GM23338 (cell line): ENCODE data around the gene RPP38. TPM values are rescaled to one million over a fixed set of nuclear protein-coding genes. Genes with fewer than 3 reads are reported as not detected.

Experiments used
- ATAC-seq: fragments of 200-7000 bp; cut with Tn5 transposase; 3 replicates; pipeline ENCODE4 v1.9.1; 2020
- DNase-seq: peaks from one replicate; pipeline ENCODE4 v3.0.0-alpha.2; 2015; ENCODE audit warnings: low spot score
- H2AFZ ChIP-seq: fragments of 200-600 bp; sonication (generic); 2 replicates; pipeline ENCODE4 v1.8.0; 2016; ENCODE audit warnings: antibody characterized with exemption, mild to moderate bottlenecking, moderate library complexity
- H3F3A ChIP-seq: fragments of 200-600 bp; sonication (generic); replicated peaks from 2 replicates; pipeline ENCODE4 v1.8.0; 2017; ENCODE audit warnings: antibody characterized with exemption, mixed run types, low read depth
- H3K27ac ChIP-seq: fragments of 200-600 bp; sonication (generic); 2 replicates; pipeline ENCODE4 v1.6.1; 2016; ENCODE audit warnings: low read depth
- H3K27me3 ChIP-seq: fragments of 200-600 bp; sonication (generic); 2 replicates; pipeline ENCODE4 v1.8.0; 2016; ENCODE audit warnings: mild to moderate bottlenecking, mixed run types, moderate library complexity; ENCODE audit not compliant: insufficient read depth
- H3K36me3 ChIP-seq: fragments of 200-600 bp; sonication (generic); 2 replicates; pipeline ENCODE4 v1.8.0; 2016; ENCODE audit warnings: mild to moderate bottlenecking; ENCODE audit not compliant: insufficient read depth
- H3K4me1 ChIP-seq: fragments of 200-600 bp; sonication (generic); 2 replicates; pipeline ENCODE4 v1.8.0; 2016; ENCODE audit warnings: mild to moderate bottlenecking, moderate library complexity; ENCODE audit not compliant: insufficient read depth
- H3K4me2 ChIP-seq: fragments of 200-600 bp; sonication (generic); 2 replicates; pipeline ENCODE4 v1.7.1; 2017; ENCODE audit warnings: mixed run types
- H3K4me3 ChIP-seq: fragments of 200-600 bp; sonication (generic); 2 replicates; pipeline ENCODE4 v1.6.1; 2016; ENCODE audit warnings: mixed run types
- H3K79me2 ChIP-seq: fragments of 200-600 bp; sonication (generic); replicated peaks from 2 replicates; pipeline ENCODE4 v1.8.0; 2017; ENCODE audit warnings: mild to moderate bottlenecking; ENCODE audit not compliant: insufficient read depth
- H3K9me2 ChIP-seq: fragments of 200-600 bp; sonication (generic); 2 replicates; pipeline ENCODE4 v1.8.0; 2017; ENCODE audit not compliant: insufficient read depth
- H4K20me1 ChIP-seq: fragments of 200-600 bp; sonication (generic); replicated peaks from 2 replicates; pipeline ENCODE4 v1.8.0; 2017; ENCODE audit warnings: mild to moderate bottlenecking; ENCODE audit not compliant: insufficient read depth
- H3K27ac Mint-ChIP-seq: 2 replicates; pipeline ENCODE4 v1.8.0; 2020; ENCODE audit warnings: inconsistent platforms, mild to moderate bottlenecking, moderate library complexity, mixed read lengths
- H3K27me3 Mint-ChIP-seq: 3 replicates; pipeline ENCODE4 v1.8.0; 2022; ENCODE audit warnings: low read depth, mild to moderate bottlenecking, moderate library complexity, mixed read lengths, inconsistent platforms; ENCODE audit not compliant: insufficient read depth, poor library complexity
- H3K36me3 Mint-ChIP-seq: 3 replicates; pipeline ENCODE4 v1.8.0; 2021; ENCODE audit warnings: low read depth, mild to moderate bottlenecking, inconsistent platforms, moderate library complexity, mixed read lengths
- H3K4me1 Mint-ChIP-seq: 3 replicates; pipeline ENCODE4 v1.8.0; 2020; ENCODE audit warnings: mild to moderate bottlenecking, inconsistent platforms, mixed read lengths
- H3K4me3 Mint-ChIP-seq: 3 replicates; pipeline ENCODE4 v1.8.0; 2021; ENCODE audit warnings: moderate library complexity, mild to moderate bottlenecking, inconsistent platforms, mixed read lengths
- H3K9me3 Mint-ChIP-seq: 3 replicates; pipeline ENCODE4 v1.8.0; 2020; ENCODE audit warnings: moderate library complexity, mild to moderate bottlenecking, inconsistent platforms, mixed read lengths
- CREB1 ChIP-seq: fragments of 250-450 bp; sonication (Bioruptor Pico); IDR thresholded peaks from 2 replicates; pipeline ENCODE4 v1.5.0; 2020; ENCODE audit warnings: low read depth, mild to moderate bottlenecking, moderate library complexity
- CTCF ChIP-seq, 2 experiments: fragments of 200-600 bp in 1 of 2; sonication (generic) in 1 of 2; conservative IDR thresholded peaks; 2 replicates each; pipeline versions ENCODE4 v1.5.1 to v1.6.1; 2016 to 2017; ENCODE audit warnings: antibody characterized with exemption in 2 of 2, low read depth in 2 of 2, mild to moderate bottlenecking in 2 of 2, moderate library complexity in 1 of 2
- EZH2 ChIP-seq: fragments of 200-600 bp; sonication (generic); IDR thresholded peaks from one replicate; pipeline ENCODE4 v1.8.0; 2017; ENCODE audit warnings: antibody characterized with exemption, mild to moderate bottlenecking, low read depth; ENCODE audit not compliant: unreplicated experiment
- EZH2phosphoT487 ChIP-seq: fragments of 200-600 bp; sonication (generic); IDR thresholded peaks from one replicate; pipeline ENCODE4 v1.8.1; 2018; ENCODE audit warnings: antibody characterized with exemption; ENCODE audit not compliant: unreplicated experiment
- JUNB ChIP-seq: IDR thresholded peaks from one replicate; pipeline ENCODE4 v1.6.1; 2016; ENCODE audit warnings: antibody characterized with exemption; ENCODE audit not compliant: unreplicated experiment
- NANOG ChIP-seq: IDR thresholded peaks from 2 replicates; pipeline ENCODE4 v1.6.1; 2016; ENCODE audit warnings: antibody characterized with exemption, borderline replicate concordance
- POLR2AphosphoS5 ChIP-seq: IDR thresholded peaks from 2 replicates; pipeline ENCODE4 v1.6.1; 2016; ENCODE audit warnings: antibody characterized with exemption, low read depth
- STAT1 ChIP-seq: IDR thresholded peaks from one replicate; pipeline ENCODE4 v1.6.1; 2016; ENCODE audit warnings: antibody characterized with exemption; ENCODE audit not compliant: unreplicated experiment
- ZNF114 ChIP-seq: fragments of 250-450 bp; sonication (Bioruptor Pico); IDR thresholded peaks from 2 replicates; pipeline ENCODE4 v1.5.0; 2020; ENCODE audit warnings: mild to moderate bottlenecking, moderate library complexity
- ZNF331 ChIP-seq: fragments of 250-450 bp; sonication (Bioruptor Pico); IDR thresholded peaks from 2 replicates; pipeline ENCODE4 v1.5.0; 2020; ENCODE audit warnings: low read depth, mild to moderate bottlenecking, moderate library complexity
- ZNF462 ChIP-seq: fragments of 250-450 bp; sonication (Bioruptor Pico); IDR thresholded peaks from 2 replicates; pipeline ENCODE4 v1.5.0; 2020; ENCODE audit warnings: mild to moderate bottlenecking, moderate library complexity
- polyA plus RNA-seq: library from polyadenylated mRNA; unstranded; fragments of >200 nt; fragmentation: Nextera tagmentation; extraction: Ambion mirVana; gene quantifications from 2 replicates; pipeline ENCODE4 v1.2.1, GENCODE V29; 2016
- total RNA-seq: library from RNA; depleted of rRNA; stranded (reverse); fragments of >200 nt; shearing (Covaris generic); gene quantifications from 2 replicates; pipeline ENCODE4 v1.2.3, GENCODE V29; 2014
- TF ChIP-seq, protein P1 (sequence below): IDR thresholded peaks from one replicate; pipeline ENCODE4 v1.6.1; 2018; ENCODE audit warnings: antibody characterized with exemption; ENCODE audit not compliant: unreplicated experiment
- TF ChIP-seq, protein P2 (sequence below): IDR thresholded peaks from 2 replicates; pipeline ENCODE4 v1.6.1; 2016; ENCODE audit warnings: antibody characterized with exemption

The RPP38 gene
- total and polyA plus RNA-seq, 2 experiments from 2014 or later, result 20.1 to 50.7 TPM

- Mint-ChIP-seq H3K4me1 (peaks cover 3% of the 10 kb centered on the region; the same call in 1 of the 3 replicates), H3K9me3 (no peaks in the 10 kb centered on the region), H3K27ac (no peak overlapping the region), H3K27me3 (peaks cover 4% of the 10 kb centered on the region), H3K4me3 (no peak overlapping the region), H3K36me3 (no peaks in the 10 kb centered on the region; the same call in 2 of the 3 replicates)
- DNase-seq (no peak), ATAC-seq (no peak)
- TF ChIP-seq, protein P1, sequence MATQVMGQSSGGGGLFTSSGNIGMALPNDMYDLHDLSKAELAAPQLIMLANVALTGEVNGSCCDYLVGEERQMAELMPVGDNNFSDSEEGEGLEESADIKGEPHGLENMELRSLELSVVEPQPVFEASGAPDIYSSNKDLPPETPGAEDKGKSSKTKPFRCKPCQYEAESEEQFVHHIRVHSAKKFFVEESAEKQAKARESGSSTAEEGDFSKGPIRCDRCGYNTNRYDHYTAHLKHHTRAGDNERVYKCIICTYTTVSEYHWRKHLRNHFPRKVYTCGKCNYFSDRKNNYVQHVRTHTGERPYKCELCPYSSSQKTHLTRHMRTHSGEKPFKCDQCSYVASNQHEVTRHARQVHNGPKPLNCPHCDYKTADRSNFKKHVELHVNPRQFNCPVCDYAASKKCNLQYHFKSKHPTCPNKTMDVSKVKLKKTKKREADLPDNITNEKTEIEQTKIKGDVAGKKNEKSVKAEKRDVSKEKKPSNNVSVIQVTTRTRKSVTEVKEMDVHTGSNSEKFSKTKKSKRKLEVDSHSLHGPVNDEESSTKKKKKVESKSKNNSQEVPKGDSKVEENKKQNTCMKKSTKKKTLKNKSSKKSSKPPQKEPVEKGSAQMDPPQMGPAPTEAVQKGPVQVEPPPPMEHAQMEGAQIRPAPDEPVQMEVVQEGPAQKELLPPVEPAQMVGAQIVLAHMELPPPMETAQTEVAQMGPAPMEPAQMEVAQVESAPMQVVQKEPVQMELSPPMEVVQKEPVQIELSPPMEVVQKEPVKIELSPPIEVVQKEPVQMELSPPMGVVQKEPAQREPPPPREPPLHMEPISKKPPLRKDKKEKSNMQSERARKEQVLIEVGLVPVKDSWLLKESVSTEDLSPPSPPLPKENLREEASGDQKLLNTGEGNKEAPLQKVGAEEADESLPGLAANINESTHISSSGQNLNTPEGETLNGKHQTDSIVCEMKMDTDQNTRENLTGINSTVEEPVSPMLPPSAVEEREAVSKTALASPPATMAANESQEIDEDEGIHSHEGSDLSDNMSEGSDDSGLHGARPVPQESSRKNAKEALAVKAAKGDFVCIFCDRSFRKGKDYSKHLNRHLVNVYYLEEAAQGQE, result no peak
- TF ChIP-seq STAT1 (no peak), POLR2AphosphoS5 (no peak), CTCF (conservative IDR thresholded peaks at IDR 0.05; ENCODE audit: low read depth in 2 of 2) (no peak), EZH2 (no peak), EZH2phosphoT487 (no peak), ZNF462 (CRISPR knock-in tag) (no peak), ZNF331 (CRISPR knock-in tag) (no peak), ZNF114 (CRISPR knock-in tag) (no peak), CREB1 (no peak), NANOG (no peak), JUNB (no peak)
- TF ChIP-seq, protein P2, sequence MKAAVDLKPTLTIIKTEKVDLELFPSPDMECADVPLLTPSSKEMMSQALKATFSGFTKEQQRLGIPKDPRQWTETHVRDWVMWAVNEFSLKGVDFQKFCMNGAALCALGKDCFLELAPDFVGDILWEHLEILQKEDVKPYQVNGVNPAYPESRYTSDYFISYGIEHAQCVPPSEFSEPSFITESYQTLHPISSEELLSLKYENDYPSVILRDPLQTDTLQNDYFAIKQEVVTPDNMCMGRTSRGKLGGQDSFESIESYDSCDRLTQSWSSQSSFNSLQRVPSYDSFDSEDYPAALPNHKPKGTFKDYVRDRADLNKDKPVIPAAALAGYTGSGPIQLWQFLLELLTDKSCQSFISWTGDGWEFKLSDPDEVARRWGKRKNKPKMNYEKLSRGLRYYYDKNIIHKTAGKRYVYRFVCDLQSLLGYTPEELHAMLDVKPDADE, result no peak
- no peak overlapping the region for H3K4me3 ChIP-seq
- no peak overlapping the region for H3K4me2 ChIP-seq
- H3K4me1 ChIP-seq, result no peaks in the 10 kb centered on the region
- no peaks in the 10 kb centered on the region for H3K36me3 ChIP-seq
- H3F3A ChIP-seq, result no peaks in the 10 kb centered on the region
- no peaks in the 10 kb centered on the region for H3K27me3 ChIP-seq
- H3K79me2 ChIP-seq, result peaks cover 48% of the 10 kb centered on the region
- H3K9me2 ChIP-seq, result 0 out of 2 replicates have a peak, but pooled peaks cover 7% of the 10 kb centered on the region
- H2AFZ ChIP-seq, result no peak overlapping the region
- H3K27ac ChIP-seq, result no peak overlapping the region
- H4K20me1 ChIP-seq, result peaks cover 4% of the 10 kb centered on the region; the same call in 1 of the 2 replicates
Measured at GRCh38 chr10:15150563-15150962, 53.4 kb downstream of the RPP38 start.
